GM23338 (cell line): ENCODE data around the gene C1orf21. TPM values are rescaled to one million over a fixed set of nuclear protein-coding genes. Genes with fewer than 3 reads are reported as not detected.

Source experiments
- ATAC-seq: fragments of 200-7000 bp; cut with Tn5 transposase; 3 replicates; pipeline ENCODE4 v1.9.1; 2020
- DNase-seq: peaks from one replicate; pipeline ENCODE4 v3.0.0-alpha.2; 2015; ENCODE audit warnings: low spot score
- H2AFZ ChIP-seq: fragments of 200-600 bp; sonication (generic); 2 replicates; pipeline ENCODE4 v1.8.0; 2016; ENCODE audit warnings: antibody characterized with exemption, mild to moderate bottlenecking, moderate library complexity
- H3F3A ChIP-seq: fragments of 200-600 bp; sonication (generic); replicated peaks from 2 replicates; pipeline ENCODE4 v1.8.0; 2017; ENCODE audit warnings: antibody characterized with exemption, mixed run types, low read depth
- H3K27ac ChIP-seq: fragments of 200-600 bp; sonication (generic); 2 replicates; pipeline ENCODE4 v1.6.1; 2016; ENCODE audit warnings: low read depth
- H3K27me3 ChIP-seq: fragments of 200-600 bp; sonication (generic); 2 replicates; pipeline ENCODE4 v1.8.0; 2016; ENCODE audit warnings: mild to moderate bottlenecking, mixed run types, moderate library complexity; ENCODE audit not compliant: insufficient read depth
- H3K36me3 ChIP-seq: fragments of 200-600 bp; sonication (generic); 2 replicates; pipeline ENCODE4 v1.8.0; 2016; ENCODE audit warnings: mild to moderate bottlenecking; ENCODE audit not compliant: insufficient read depth
- H3K4me1 ChIP-seq: fragments of 200-600 bp; sonication (generic); 2 replicates; pipeline ENCODE4 v1.8.0; 2016; ENCODE audit warnings: mild to moderate bottlenecking, moderate library complexity; ENCODE audit not compliant: insufficient read depth
- H3K4me2 ChIP-seq: fragments of 200-600 bp; sonication (generic); 2 replicates; pipeline ENCODE4 v1.7.1; 2017; ENCODE audit warnings: mixed run types
- H3K4me3 ChIP-seq: fragments of 200-600 bp; sonication (generic); 2 replicates; pipeline ENCODE4 v1.6.1; 2016; ENCODE audit warnings: mixed run types
- H3K79me2 ChIP-seq: fragments of 200-600 bp; sonication (generic); replicated peaks from 2 replicates; pipeline ENCODE4 v1.8.0; 2017; ENCODE audit warnings: mild to moderate bottlenecking; ENCODE audit not compliant: insufficient read depth
- H3K9me2 ChIP-seq: fragments of 200-600 bp; sonication (generic); 2 replicates; pipeline ENCODE4 v1.8.0; 2017; ENCODE audit not compliant: insufficient read depth
- H4K20me1 ChIP-seq: fragments of 200-600 bp; sonication (generic); replicated peaks from 2 replicates; pipeline ENCODE4 v1.8.0; 2017; ENCODE audit warnings: mild to moderate bottlenecking; ENCODE audit not compliant: insufficient read depth
- H3K27ac Mint-ChIP-seq: 2 replicates; pipeline ENCODE4 v1.8.0; 2020; ENCODE audit warnings: inconsistent platforms, mild to moderate bottlenecking, moderate library complexity, mixed read lengths
- H3K27me3 Mint-ChIP-seq: 3 replicates; pipeline ENCODE4 v1.8.0; 2022; ENCODE audit warnings: low read depth, mild to moderate bottlenecking, moderate library complexity, mixed read lengths, inconsistent platforms; ENCODE audit not compliant: insufficient read depth, poor library complexity
- H3K36me3 Mint-ChIP-seq: 3 replicates; pipeline ENCODE4 v1.8.0; 2021; ENCODE audit warnings: low read depth, mild to moderate bottlenecking, inconsistent platforms, moderate library complexity, mixed read lengths
- H3K4me1 Mint-ChIP-seq: 3 replicates; pipeline ENCODE4 v1.8.0; 2020; ENCODE audit warnings: mild to moderate bottlenecking, inconsistent platforms, mixed read lengths
- H3K4me3 Mint-ChIP-seq: 3 replicates; pipeline ENCODE4 v1.8.0; 2021; ENCODE audit warnings: moderate library complexity, mild to moderate bottlenecking, inconsistent platforms, mixed read lengths
- H3K9me3 Mint-ChIP-seq: 3 replicates; pipeline ENCODE4 v1.8.0; 2020; ENCODE audit warnings: moderate library complexity, mild to moderate bottlenecking, inconsistent platforms, mixed read lengths
- CTCF ChIP-seq, 2 experiments: fragments of 200-600 bp in 1 of 2; sonication (generic) in 1 of 2; conservative IDR thresholded peaks; 2 replicates each; pipeline versions ENCODE4 v1.5.1 to v1.6.1; 2016 to 2017; ENCODE audit warnings: antibody characterized with exemption in 2 of 2, low read depth in 2 of 2, mild to moderate bottlenecking in 2 of 2, moderate library complexity in 1 of 2
- ETS1 ChIP-seq: IDR thresholded peaks from 2 replicates; pipeline ENCODE4 v1.6.1; 2016; ENCODE audit warnings: antibody characterized with exemption
- EZH2 ChIP-seq: fragments of 200-600 bp; sonication (generic); IDR thresholded peaks from one replicate; pipeline ENCODE4 v1.8.0; 2017; ENCODE audit warnings: antibody characterized with exemption, mild to moderate bottlenecking, low read depth; ENCODE audit not compliant: unreplicated experiment
- EZH2phosphoT487 ChIP-seq: fragments of 200-600 bp; sonication (generic); IDR thresholded peaks from one replicate; pipeline ENCODE4 v1.8.1; 2018; ENCODE audit warnings: antibody characterized with exemption; ENCODE audit not compliant: unreplicated experiment
- JUNB ChIP-seq: IDR thresholded peaks from one replicate; pipeline ENCODE4 v1.6.1; 2016; ENCODE audit warnings: antibody characterized with exemption; ENCODE audit not compliant: unreplicated experiment
- NANOG ChIP-seq: IDR thresholded peaks from 2 replicates; pipeline ENCODE4 v1.6.1; 2016; ENCODE audit warnings: antibody characterized with exemption, borderline replicate concordance
- POLR2AphosphoS5 ChIP-seq: IDR thresholded peaks from 2 replicates; pipeline ENCODE4 v1.6.1; 2016; ENCODE audit warnings: antibody characterized with exemption, low read depth
- REST ChIP-seq: IDR thresholded peaks from one replicate; pipeline ENCODE4 v1.6.1; 2018; ENCODE audit warnings: antibody characterized with exemption; ENCODE audit not compliant: unreplicated experiment
- STAT1 ChIP-seq: IDR thresholded peaks from one replicate; pipeline ENCODE4 v1.6.1; 2016; ENCODE audit warnings: antibody characterized with exemption; ENCODE audit not compliant: unreplicated experiment
- ZNF114 ChIP-seq: fragments of 250-450 bp; sonication (Bioruptor Pico); IDR thresholded peaks from 2 replicates; pipeline ENCODE4 v1.5.0; 2020; ENCODE audit warnings: mild to moderate bottlenecking, moderate library complexity
- ZNF331 ChIP-seq: fragments of 250-450 bp; sonication (Bioruptor Pico); IDR thresholded peaks from 2 replicates; pipeline ENCODE4 v1.5.0; 2020; ENCODE audit warnings: low read depth, mild to moderate bottlenecking, moderate library complexity
- polyA plus RNA-seq: library from polyadenylated mRNA; unstranded; fragments of >200 nt; fragmentation: Nextera tagmentation; extraction: Ambion mirVana; gene quantifications from 2 replicates; pipeline ENCODE4 v1.2.1, GENCODE V29; 2016
- total RNA-seq: library from RNA; depleted of rRNA; stranded (reverse); fragments of >200 nt; shearing (Covaris generic); gene quantifications from 2 replicates; pipeline ENCODE4 v1.2.3, GENCODE V29; 2014

Gene C1orf21
- total and polyA plus RNA-seq, 2 experiments from 2014 or later: 28.0 to 40.4 TPM

GRCh38 chr1:184624626-184625025 is 237.8 kb downstream of the C1orf21 start:
- TF ChIP-seq CTCF (conservative IDR thresholded peaks at IDR 0.05; ENCODE audit: low read depth in 2 of 2) (no peak), EZH2 (no peak), NANOG (no peak), JUNB (no peak), ZNF114 (CRISPR knock-in tag) (no peak), REST (no peak), ZNF331 (CRISPR knock-in tag) (no peak), EZH2phosphoT487 (no peak), STAT1 (no peak)

GRCh38 chr1:184625271-184625670 is 238.4 kb downstream of the C1orf21 start:
- H3K4me3 Mint-ChIP-seq: no peak overlapping the region
- peaks cover 4% of the 10 kb centered on the region; the same call in 1 of the 2 replicates for H4K20me1 ChIP-seq
- no peak for ATAC-seq
- H3K27ac ChIP-seq: no peak overlapping the region
- DNase-seq: no peak
- no peaks in the 10 kb centered on the region for H3K27me3 ChIP-seq
- H3K79me2 ChIP-seq: no peaks in the 10 kb centered on the region
- H3K27ac Mint-ChIP-seq: no peak overlapping the region
- no peak overlapping the region for H3K4me2 ChIP-seq
- H3K36me3 ChIP-seq: no peaks in the 10 kb centered on the region; the same call in 1 of the 2 replicates
- peaks cover 11% of the 10 kb centered on the region for H3K4me1 Mint-ChIP-seq
- no peak overlapping the region for H2AFZ ChIP-seq
- no peaks in the 10 kb centered on the region; the same call in 1 of the 2 replicates for H3K4me1 ChIP-seq
- peaks cover 2% of the 10 kb centered on the region for H3K27me3 Mint-ChIP-seq
- no peaks in the 10 kb centered on the region; the same call in 2 of the 3 replicates for H3K36me3 Mint-ChIP-seq
- H3K9me3 Mint-ChIP-seq: no peaks in the 10 kb centered on the region
- no peak overlapping the region for H3K4me3 ChIP-seq
- H3K9me2 ChIP-seq: 0 out of 2 replicates have a peak, but pooled peaks cover 3% of the 10 kb centered on the region
- H3F3A ChIP-seq: 0 out of 2 replicates have a peak, but pooled peaks cover 3% of the 10 kb centered on the region
- no peak for TF ChIP-seq POLR2AphosphoS5
- no peak for TF ChIP-seq STAT1
- TF ChIP-seq REST: no peak
- TF ChIP-seq EZH2: no peak
- TF ChIP-seq ETS1: no peak
- TF ChIP-seq JUNB: no peak
- TF ChIP-seq EZH2phosphoT487: no peak
- TF ChIP-seq CTCF (conservative IDR thresholded peaks at IDR 0.05; ENCODE audit: low read depth in 2 of 2): no peak
- no peak for TF ChIP-seq NANOG

More at GRCh38 chr1:184624626-184625025, 237.8 kb downstream of the C1orf21 start:
- ATAC-seq: no peak
- 0 out of 2 replicates have a peak, but pooled peaks cover 3% of the 10 kb centered on the region for H3K9me2 ChIP-seq
- H3K27ac ChIP-seq: no peak overlapping the region
- Mint-ChIP-seq H3K4me1 (peaks cover 8% of the 10 kb centered on the region), H3K4me3 (no peak overlapping the region), H3K36me3 (no peaks in the 10 kb centered on the region; the same call in 2 of the 3 replicates), H3K27ac (no peak overlapping the region), H3K27me3 (no peaks in the 10 kb centered on the region), H3K9me3 (no peaks in the 10 kb centered on the region)
- no peak overlapping the region for H3K4me3 ChIP-seq
- no peaks in the 10 kb centered on the region for H3K27me3 ChIP-seq
- H3K4me2 ChIP-seq: no peak overlapping the region
- no peaks in the 10 kb centered on the region; the same call in 1 of the 2 replicates for H3K4me1 ChIP-seq
- DNase-seq: no peak
- H2AFZ ChIP-seq: no peak overlapping the region
- no peaks in the 10 kb centered on the region for H3K79me2 ChIP-seq
- no peaks in the 10 kb centered on the region; the same call in 1 of the 2 replicates for H3K36me3 ChIP-seq
- H4K20me1 ChIP-seq: peaks cover 2% of the 10 kb centered on the region; the same call in 1 of the 2 replicates
- H3F3A ChIP-seq: 0 out of 2 replicates have a peak, but pooled peaks cover 3% of the 10 kb centered on the region
